GM12875 (cell line): Measurements from ENCODE around the gene UBALD2.

Experiments used
- H3K4me3 ChIP-seq: one replicate; pipeline ENCODE4 v1.5.1; 2011; ENCODE audit warnings: low read depth, low read length, control low read depth
- TF ChIP-seq, protein P1 (sequence below): IDR thresholded peaks from 2 replicates; pipeline ENCODE4 v1.5.1; 2011; ENCODE audit warnings: low read depth, mild to moderate bottlenecking, control low read depth, inconsistent platforms, low read length, moderate library complexity, borderline replicate concordance; ENCODE audit not compliant: insufficient read depth

UBALD2 gene

DNA sequence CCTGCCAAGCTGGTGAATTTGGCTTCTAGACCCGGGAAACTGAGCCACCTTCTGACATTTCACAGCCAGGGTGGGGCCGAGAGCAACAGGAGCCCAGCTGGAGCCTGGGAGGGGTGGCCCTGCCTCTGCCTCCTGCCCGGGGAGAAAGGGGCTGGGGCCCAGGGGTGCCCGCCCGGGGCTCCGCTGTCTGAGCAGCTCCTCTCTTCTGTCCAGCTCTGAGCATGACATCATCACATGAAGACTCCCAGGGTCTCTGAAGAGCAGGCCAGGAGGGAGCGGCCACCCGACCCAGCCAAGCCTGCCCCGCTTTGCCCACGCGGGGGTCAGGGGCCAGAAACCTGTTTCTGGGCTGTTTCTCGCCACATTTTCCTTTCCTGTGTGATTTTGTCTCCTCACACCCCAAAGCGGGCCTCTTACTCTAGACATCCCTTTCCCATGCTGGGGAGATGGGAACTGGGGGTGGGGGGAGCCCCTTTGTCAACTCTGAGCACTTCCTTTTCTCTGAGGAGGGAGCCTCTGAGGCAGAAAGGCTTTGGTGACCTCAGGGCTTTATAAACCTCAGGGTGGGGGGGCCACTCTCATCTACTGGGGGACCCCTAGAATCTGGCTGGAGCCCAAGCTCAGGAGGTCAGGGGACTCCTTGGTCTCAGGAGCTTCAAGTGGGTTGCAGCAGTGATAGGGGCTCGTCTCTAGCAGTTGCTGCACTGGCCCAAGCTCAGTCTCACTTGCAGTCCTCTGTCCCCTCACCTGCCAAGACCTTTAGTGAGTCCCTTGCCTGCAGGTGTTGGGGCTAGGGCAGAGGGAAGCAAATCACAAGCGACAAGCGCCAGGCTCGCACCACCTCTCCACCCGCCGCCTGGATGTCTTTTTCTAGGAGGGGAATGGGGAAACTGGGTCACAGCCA lies 7.6 kb downstream of the UBALD2 start:
- TF ChIP-seq, protein P1, sequence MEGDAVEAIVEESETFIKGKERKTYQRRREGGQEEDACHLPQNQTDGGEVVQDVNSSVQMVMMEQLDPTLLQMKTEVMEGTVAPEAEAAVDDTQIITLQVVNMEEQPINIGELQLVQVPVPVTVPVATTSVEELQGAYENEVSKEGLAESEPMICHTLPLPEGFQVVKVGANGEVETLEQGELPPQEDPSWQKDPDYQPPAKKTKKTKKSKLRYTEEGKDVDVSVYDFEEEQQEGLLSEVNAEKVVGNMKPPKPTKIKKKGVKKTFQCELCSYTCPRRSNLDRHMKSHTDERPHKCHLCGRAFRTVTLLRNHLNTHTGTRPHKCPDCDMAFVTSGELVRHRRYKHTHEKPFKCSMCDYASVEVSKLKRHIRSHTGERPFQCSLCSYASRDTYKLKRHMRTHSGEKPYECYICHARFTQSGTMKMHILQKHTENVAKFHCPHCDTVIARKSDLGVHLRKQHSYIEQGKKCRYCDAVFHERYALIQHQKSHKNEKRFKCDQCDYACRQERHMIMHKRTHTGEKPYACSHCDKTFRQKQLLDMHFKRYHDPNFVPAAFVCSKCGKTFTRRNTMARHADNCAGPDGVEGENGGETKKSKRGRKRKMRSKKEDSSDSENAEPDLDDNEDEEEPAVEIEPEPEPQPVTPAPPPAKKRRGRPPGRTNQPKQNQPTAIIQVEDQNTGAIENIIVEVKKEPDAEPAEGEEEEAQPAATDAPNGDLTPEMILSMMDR = no peak
- peak overlapping the region; percentile 40 for H3K4me3 ChIP-seq

GRCh38 chr17:76273445-76274111 lies 8.4 kb downstream of the UBALD2 start:
- TF ChIP-seq, protein P1 = no peak
- no peak overlapping the region for H3K4me3 ChIP-seq

DNA sequence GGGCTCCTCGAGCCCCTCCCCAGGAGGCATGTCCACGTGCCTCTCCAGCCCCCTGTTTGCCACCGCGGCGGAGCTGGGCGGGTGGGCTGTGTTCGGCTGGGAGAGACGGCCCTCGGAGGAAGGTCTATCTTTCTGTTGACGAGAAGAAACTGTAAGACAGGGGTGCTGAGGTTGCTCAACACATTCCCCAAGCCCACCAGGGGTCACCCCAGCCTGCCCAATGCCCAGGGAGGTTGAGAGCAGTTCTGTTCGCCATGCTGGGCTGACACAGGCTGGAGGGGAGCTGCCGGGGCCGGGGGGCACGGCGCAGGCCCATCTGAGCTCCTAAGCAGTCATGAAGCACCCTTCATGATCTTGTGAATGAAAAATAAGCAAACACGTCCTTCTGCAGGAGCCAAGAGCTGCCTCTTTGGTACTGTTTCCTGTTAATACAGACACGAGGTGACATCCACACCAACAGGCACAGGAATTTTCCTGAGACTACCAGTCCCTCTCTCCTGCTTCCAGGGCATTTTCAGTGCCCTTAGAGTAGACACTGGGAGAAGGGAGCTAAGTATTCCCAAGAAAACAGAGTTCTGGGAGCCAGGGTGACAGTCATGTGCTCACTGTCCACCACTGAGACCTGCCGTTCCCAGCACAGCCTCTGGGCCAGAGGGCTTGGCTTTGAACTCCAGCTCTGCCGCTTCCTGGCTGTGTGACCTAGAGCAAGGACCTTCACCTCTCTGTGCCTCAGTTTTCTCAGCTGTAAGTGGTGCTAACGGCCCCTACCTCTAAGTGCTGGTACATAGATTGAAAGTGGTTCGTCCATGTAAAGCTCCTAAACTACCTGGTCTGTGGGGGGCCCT lies 9.2 kb downstream of the UBALD2 start:
- H3K4me3 ChIP-seq = no peak overlapping the region

GRCh38 chr17:76275382-76276068 lies 10.4 kb downstream of the UBALD2 start:
- no peak overlapping the region for H3K4me3 ChIP-seq
- TF ChIP-seq, protein P1 = no peak

More for the DNA sequence above, 9.2 kb downstream of the UBALD2 start:
- TF ChIP-seq, protein P1 = 0 out of 2 replicates have a peak, but pooled peaks have one; percentile 5

- TF ChIP-seq, protein P1 = no peak
- no peak overlapping the region for H3K4me3 ChIP-seq
These were observed 10.9 kb downstream of the UBALD2 start for GRCh38 chr17:76276069-76276431.

GRCh38 chr17:76276461-76277299 lies 11.5 kb downstream of the UBALD2 start:
- no peak overlapping the region for H3K4me3 ChIP-seq
- TF ChIP-seq, protein P1 = no peak
